OCI-LY7 (cell line): Measurements from ENCODE around the gene ANO8. TPM values are rescaled to one million over a fixed set of nuclear protein-coding genes. Genes with fewer than 3 reads are reported as not detected.

Experiments
- BruUV-seq: library from RNA; stranded (reverse); fragments of 400-500 nt; replicated peaks from 2 replicates; lab custom pipeline; 2021; lab: Mats Ljungman, UMichigan
- CTCF ChIA-PET: fragments of 300-600 bp; sonication (Branson Sonifier 250); formaldehyde crosslinking; loops from one replicate; lab custom pipeline; 2022; ENCODE audit warnings: antibody characterized with exemption; ENCODE audit not compliant: unreplicated experiment; lab: Charles Lee
- POLR2A ChIA-PET: fragments of 300-600 bp; sonication (Branson Sonifier 250); formaldehyde crosslinking; loops from one replicate; lab custom pipeline; 2022; ENCODE audit warnings: antibody characterized with exemption; lab: Charles Lee
- DNase-seq: peaks from one replicate; pipeline ENCODE4 v3.0.0-alpha.2; 2015; ENCODE audit warnings: low spot score
- H2AFZ ChIP-seq: fragments of 200-600 bp; sonication (generic), shearing (Covaris generic); 2 replicates; pipeline ENCODE4 v1.6.1; 2014; ENCODE audit warnings: mild to moderate bottlenecking, antibody characterized with exemption, low read length, moderate library complexity
- H3K27ac ChIP-seq: fragments of 200-600 bp; sonication (generic); 2 replicates; pipeline ENCODE4 v1.5.1; 2014; ENCODE audit warnings: mixed run types, low read depth, mild to moderate bottlenecking, moderate library complexity, low read length, inconsistent platforms; ENCODE audit not compliant: poor library complexity, severe bottlenecking
- H3K36me3 ChIP-seq: fragments of 200-600 bp; sonication (generic); 2 replicates; pipeline ENCODE4 v1.6.1; 2014; ENCODE audit warnings: mild to moderate bottlenecking, antibody characterized with exemption, low read length, moderate library complexity, mixed read lengths; ENCODE audit not compliant: insufficient read depth
- H3K4me1 ChIP-seq: fragments of 200-600 bp; sonication (generic); 2 replicates; pipeline ENCODE4 v1.5.1; 2014; ENCODE audit warnings: mild to moderate bottlenecking, low read length; ENCODE audit not compliant: insufficient read depth, poor library complexity, severe bottlenecking
- H3K4me2 ChIP-seq: fragments of 200-600 bp; sonication (generic); 2 replicates; pipeline ENCODE4 v1.6.1; 2014; ENCODE audit warnings: mild to moderate bottlenecking, low read length
- H3K4me3 ChIP-seq: fragments of 200-600 bp; sonication (generic); 2 replicates; pipeline ENCODE4 v1.5.1; 2014; ENCODE audit warnings: mild to moderate bottlenecking, low read depth, low read length; ENCODE audit not compliant: poor library complexity, severe bottlenecking
- H3K79me2 ChIP-seq: fragments of 200-600 bp; sonication (generic); 2 replicates; pipeline ENCODE4 v1.6.1; 2016; ENCODE audit warnings: low read depth, mild to moderate bottlenecking, low read length, moderate library complexity, mixed read lengths; ENCODE audit not compliant: insufficient read depth
- H3K9me2 ChIP-seq: fragments of 200-600 bp; sonication (generic); 2 replicates; pipeline ENCODE4 v1.6.1; 2016; ENCODE audit warnings: mild to moderate bottlenecking, low read length, mixed read lengths; ENCODE audit not compliant: insufficient read depth
- H3K9me3 ChIP-seq: fragments of 200-600 bp; sonication (generic); 2 replicates; pipeline ENCODE4 v1.6.1; 2014; ENCODE audit warnings: mild to moderate bottlenecking, mixed run types, low read length, mixed read lengths
- H4K20me1 ChIP-seq: fragments of 200-600 bp; sonication (generic); 2 replicates; pipeline ENCODE4 v1.6.1; 2014; ENCODE audit warnings: mild to moderate bottlenecking, antibody characterized with exemption, low read length, moderate library complexity, mixed read lengths; ENCODE audit not compliant: insufficient read depth
- CTCF ChIP-seq: fragments of 200-600 bp; sonication (generic); conservative IDR thresholded peaks from 2 replicates; pipeline ENCODE4 v1.5.1; 2014; ENCODE audit warnings: mild to moderate bottlenecking, antibody characterized with exemption, low read length, moderate library complexity, mixed read lengths
- EZH2phosphoT487 ChIP-seq: fragments of 200-600 bp; sonication (generic); IDR thresholded peaks from 2 replicates; pipeline ENCODE4 v1.6.1; 2018; ENCODE audit warnings: low read depth, borderline replicate concordance, mild to moderate bottlenecking, mixed run types, antibody characterized with exemption, low read length, moderate library complexity, mixed read lengths
- intact Hi-C: fragments of 100-400 bp; cut with micrococcal nuclease; formaldehyde crosslinking; loops from one replicate; pipeline ENCODE4 v1.10.0; 2022; ENCODE audit not compliant: unreplicated experiment
- total RNA-seq, 2 experiments: library from RNA; depleted of rRNA in 1 of 2; stranded (reverse); fragments of >200 nt in 1 of 2; shearing (Covaris generic) in 1 of 2; gene quantifications; 2 replicates each; pipeline ENCODE4 v1.2.3, GENCODE V29; 2014 to 2022

The ANO8 gene
- total RNA-seq, 2 experiments from 2014 or later: 4.3 to 13.5 TPM

- ChIA-PET CTCF (no interaction called here), POLR2A (interaction anchor here (0.7 kb wide), 1 partner anchor 19 kb away, joined by 3 read pairs; no protein-coding TSS in a partner anchor)
- Histone ChIP-seq H3K79me2 (no peaks in the 10 kb centered on the region), H3K4me3 (no peak overlapping the region), H3K4me2 (no peak overlapping the region), H3K36me3 (no peaks in the 10 kb centered on the region), H3K4me1 (no peaks in the 10 kb centered on the region), H3K27ac (no peak overlapping the region), H3K9me3 (no peaks in the 10 kb centered on the region), H4K20me1 (no peaks in the 10 kb centered on the region), H2AFZ (no peak overlapping the region), H3K9me2 (no peaks in the 10 kb centered on the region)
- TF ChIP-seq EZH2phosphoT487 (no peak), CTCF (no peak)
- DNase-seq: no peak
- BruUV-seq: no TSS peak
- intact Hi-C loops: no loop called here
These were observed 22.5 kb upstream of the ANO8 start for GRCh38 chr19:17357078-17357666.

- no peak overlapping the region for H3K4me3 ChIP-seq
- H3K27ac ChIP-seq: no peak overlapping the region
- ChIA-PET CTCF (no interaction called here), POLR2A (no interaction called here)
- H3K4me1 ChIP-seq: peaks cover 16% of the 10 kb centered on the region
- intact Hi-C loops: no loop called here
- H3K9me2 ChIP-seq: no peaks in the 10 kb centered on the region
- BruUV-seq: no TSS peak
- H4K20me1 ChIP-seq: no peaks in the 10 kb centered on the region
- TF ChIP-seq EZH2phosphoT487: no peak
- no peak for TF ChIP-seq CTCF
- no peaks in the 10 kb centered on the region for H3K79me2 ChIP-seq
- no peak overlapping the region for H3K4me2 ChIP-seq
- no peaks in the 10 kb centered on the region for H3K9me3 ChIP-seq
- DNase-seq: no peak
- no peaks in the 10 kb centered on the region for H3K36me3 ChIP-seq
- H2AFZ ChIP-seq: no peak overlapping the region
These were observed 18.7 kb upstream of the ANO8 start for GRCh38 chr19:17353386-17353785.

GRCh38 chr19:17352608-17353280 is 18.1 kb upstream of the ANO8 start:
- Histone ChIP-seq H3K27ac (no peak overlapping the region), H3K9me3 (no peaks in the 10 kb centered on the region), H3K79me2 (no peaks in the 10 kb centered on the region), H4K20me1 (no peaks in the 10 kb centered on the region), H3K9me2 (no peaks in the 10 kb centered on the region), H2AFZ (no peak overlapping the region), H3K4me1 (peaks cover 16% of the 10 kb centered on the region), H3K4me3 (no peak overlapping the region), H3K36me3 (no peaks in the 10 kb centered on the region), H3K4me2 (no peak overlapping the region)
- no peak for DNase-seq
- ChIA-PET CTCF (no interaction called here), POLR2A (no interaction called here)
- no peak for TF ChIP-seq CTCF
- TF ChIP-seq EZH2phosphoT487: no peak
- BruUV-seq: no TSS peak
- intact Hi-C loops: no loop called here
